Measurements from ENCODE around the gene FAM117A. TPM values are rescaled to one million over a fixed set of nuclear protein-coding genes. Genes with fewer than 3 reads are reported as not detected.
"Not testable (repeated sequence)": the region's sequence is repeated elsewhere in the genome, so short reads cannot be mapped to it uniquely, and the experiment has no call there.

Gene FAM117A
- total RNA-seq, 2 donors from 2014 or later, result 15.1 to 15.5 TPM

DNA sequence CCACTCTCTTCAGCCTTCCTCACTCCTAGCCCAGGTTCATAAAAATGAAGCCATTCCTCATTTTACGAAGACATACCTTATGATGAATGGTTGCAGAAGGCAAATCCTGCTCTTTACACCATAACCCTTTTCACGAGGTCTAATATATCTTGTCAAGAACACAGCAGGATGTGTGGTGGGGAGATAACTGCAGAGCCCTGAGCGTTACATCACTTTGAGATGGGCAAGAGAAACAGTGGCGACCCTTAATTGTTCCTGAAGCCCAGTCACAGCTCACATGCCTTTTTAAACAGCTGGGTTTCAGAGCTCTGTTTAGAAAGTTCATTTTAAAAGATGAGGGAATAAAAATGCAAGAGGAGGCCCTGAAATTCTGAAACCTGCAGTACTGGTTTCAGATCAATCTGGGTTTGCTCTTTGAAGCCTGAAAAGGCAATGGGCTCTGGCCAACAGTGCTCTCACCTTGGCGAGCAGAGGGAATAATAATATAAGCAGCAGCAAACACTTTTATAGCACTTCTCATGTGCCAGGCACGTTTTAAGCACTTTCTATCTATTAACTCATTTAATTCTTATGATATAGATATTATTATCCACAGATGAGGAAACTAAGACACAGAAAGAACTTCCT is 2.9 kb downstream of the FAM117A start:
- DNase-seq (ENCODE audit: low spot score), result no peak
- H3K4me1 ChIP-seq, result peaks cover 0 to 53% of the 10 kb centered on the region in 2 donors
- no peaks in the 10 kb centered on the region for H3K9me3 ChIP-seq
- H3K36me3 ChIP-seq, result no peaks in the 10 kb centered on the region
- no peaks in the 10 kb centered on the region for H3K27me3 ChIP-seq
- TF ChIP-seq, protein P1, sequence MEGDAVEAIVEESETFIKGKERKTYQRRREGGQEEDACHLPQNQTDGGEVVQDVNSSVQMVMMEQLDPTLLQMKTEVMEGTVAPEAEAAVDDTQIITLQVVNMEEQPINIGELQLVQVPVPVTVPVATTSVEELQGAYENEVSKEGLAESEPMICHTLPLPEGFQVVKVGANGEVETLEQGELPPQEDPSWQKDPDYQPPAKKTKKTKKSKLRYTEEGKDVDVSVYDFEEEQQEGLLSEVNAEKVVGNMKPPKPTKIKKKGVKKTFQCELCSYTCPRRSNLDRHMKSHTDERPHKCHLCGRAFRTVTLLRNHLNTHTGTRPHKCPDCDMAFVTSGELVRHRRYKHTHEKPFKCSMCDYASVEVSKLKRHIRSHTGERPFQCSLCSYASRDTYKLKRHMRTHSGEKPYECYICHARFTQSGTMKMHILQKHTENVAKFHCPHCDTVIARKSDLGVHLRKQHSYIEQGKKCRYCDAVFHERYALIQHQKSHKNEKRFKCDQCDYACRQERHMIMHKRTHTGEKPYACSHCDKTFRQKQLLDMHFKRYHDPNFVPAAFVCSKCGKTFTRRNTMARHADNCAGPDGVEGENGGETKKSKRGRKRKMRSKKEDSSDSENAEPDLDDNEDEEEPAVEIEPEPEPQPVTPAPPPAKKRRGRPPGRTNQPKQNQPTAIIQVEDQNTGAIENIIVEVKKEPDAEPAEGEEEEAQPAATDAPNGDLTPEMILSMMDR (IDR thresholded peaks at IDR 0.05), result no peak
- H3K4me3 ChIP-seq, result no peak overlapping the region
- H3K27ac ChIP-seq, result no peak overlapping the region

DNA sequence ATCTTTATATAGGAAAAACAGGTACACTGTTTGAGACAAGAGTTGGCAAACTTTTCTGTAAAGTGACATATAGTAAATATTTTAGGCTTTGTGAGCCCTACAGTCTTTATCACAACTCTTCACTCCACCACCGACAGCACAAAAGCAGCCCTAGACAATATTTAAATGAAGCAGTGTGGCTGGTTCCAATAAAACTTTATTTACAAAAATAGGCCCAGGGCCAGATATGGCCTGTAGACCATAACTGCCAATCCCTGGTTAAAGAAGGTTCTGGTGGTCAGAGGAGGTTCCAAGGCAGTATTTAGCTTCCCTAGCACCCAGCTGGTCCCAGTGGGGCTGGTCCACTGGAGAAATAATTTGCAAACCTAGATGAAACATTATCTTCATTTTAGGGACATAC is 3.6 kb downstream of the FAM117A start:
- Histone ChIP-seq H3K4me1 (peaks cover 0 to 60% of the 10 kb centered on the region in 2 donors), H3K27me3 (no peaks in the 10 kb centered on the region), H3K9me3 (no peaks in the 10 kb centered on the region), H3K36me3 (no peaks in the 10 kb centered on the region), H3K27ac (no peak overlapping the region), H3K4me3 (no peak overlapping the region)
- no peak for DNase-seq (ENCODE audit: low spot score)
- TF ChIP-seq, protein P1 (IDR thresholded peaks at IDR 0.05), result no peak

DNA sequence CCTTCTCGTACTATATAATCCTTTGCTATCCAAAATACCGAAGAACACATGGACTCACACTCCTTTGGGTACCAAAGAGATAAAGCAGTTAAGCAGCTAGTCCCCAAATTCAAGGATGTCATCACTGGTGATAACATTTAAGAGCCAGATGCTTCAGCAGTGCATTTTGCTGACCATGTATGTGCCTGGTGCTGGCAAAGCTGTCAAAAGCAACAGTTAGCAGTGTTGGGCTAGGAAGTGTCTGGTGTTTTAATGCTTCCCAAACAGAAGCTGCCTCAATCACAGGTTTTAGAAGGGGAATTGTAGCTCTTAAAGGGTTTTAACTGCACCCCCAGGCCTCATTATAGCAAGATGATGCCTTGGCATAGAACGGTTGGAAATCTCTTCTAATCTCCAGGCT is 4.7 kb downstream of the FAM117A start:
- H3K4me3 ChIP-seq, result no peak overlapping the region
- TF ChIP-seq, protein P1 (IDR thresholded peaks at IDR 0.05), result no peak
- peak overlapping the region in 1 of 2 donors; percentile 7 for H3K27ac ChIP-seq
- peaks cover 0 to 63% of the 10 kb centered on the region in 2 donors for H3K4me1 ChIP-seq
- no peak for DNase-seq (ENCODE audit: low spot score)
- no peaks in the 10 kb centered on the region for H3K36me3 ChIP-seq
- no peaks in the 10 kb centered on the region for H3K9me3 ChIP-seq
- no peaks in the 10 kb centered on the region for H3K27me3 ChIP-seq

DNA sequence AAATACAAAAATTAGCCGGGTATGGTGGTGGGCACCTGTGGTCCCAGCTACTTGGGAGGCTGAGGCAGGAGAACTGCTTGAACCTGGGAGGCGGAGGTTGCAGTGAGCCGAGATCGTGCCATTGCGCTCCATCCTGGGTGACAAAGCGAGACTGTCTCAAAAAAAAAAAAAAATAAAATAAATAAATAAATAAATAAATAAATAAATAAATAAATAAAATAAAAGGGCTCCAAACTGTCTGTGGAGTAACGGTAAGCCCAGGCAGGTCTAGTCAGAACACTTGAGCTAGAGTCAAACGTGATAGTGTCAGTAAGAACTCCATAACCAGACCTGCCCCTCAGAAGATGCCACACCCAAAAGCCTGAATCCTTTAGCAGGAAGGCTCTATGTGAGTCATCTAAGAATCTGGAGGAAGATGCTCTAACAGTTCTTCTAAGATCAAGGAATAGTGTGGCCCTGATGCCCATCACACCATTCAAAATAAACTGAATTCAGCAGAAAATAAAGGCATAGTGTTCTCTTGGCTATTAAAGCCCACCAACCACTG is 5.4 kb downstream of the FAM117A start:
- not testable (repeated sequence) for H3K4me3 ChIP-seq; H3K9me3 ChIP-seq; DNase-seq (ENCODE audit: low spot score); H3K27me3 ChIP-seq; H3K36me3 ChIP-seq
- Histone ChIP-seq H3K4me1 (peaks cover 0 to 70% of the 10 kb centered on the region in 2 donors), H3K27ac (peak overlapping the region in 1 of 2 donors; percentile 7)

DNA sequence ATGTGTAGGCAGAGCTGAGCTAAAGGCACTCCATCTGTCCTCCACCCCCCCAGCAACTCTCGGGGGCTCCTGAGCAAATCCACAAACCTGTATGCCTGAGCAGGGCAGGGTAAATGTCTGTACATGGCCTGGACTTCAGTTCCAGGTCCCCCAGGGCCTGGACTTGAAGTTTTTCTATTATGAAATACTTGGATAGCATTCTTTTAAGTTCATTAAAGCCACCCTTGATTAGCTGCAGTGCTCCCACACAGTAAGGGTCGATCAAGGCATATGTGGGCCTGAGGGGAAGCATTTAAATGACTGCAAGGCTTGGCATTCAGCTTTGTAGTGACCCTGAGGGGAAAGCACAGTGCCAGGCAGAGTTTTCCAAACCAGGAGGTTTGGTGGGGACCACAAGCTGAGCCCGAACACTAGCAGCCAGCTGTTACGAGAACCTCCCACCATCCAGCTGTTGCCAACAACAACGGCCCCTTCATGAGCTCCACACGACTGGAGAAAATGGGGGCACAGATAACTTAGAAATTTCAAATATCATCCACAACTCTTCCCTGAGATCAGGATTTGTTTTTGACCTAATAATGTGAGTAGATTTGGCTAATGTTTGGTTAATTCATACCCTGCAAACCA is 6.7 kb downstream of the FAM117A start:
- H3K4me1 ChIP-seq, result peaks cover 0 to 71% of the 10 kb centered on the region in 2 donors
- no peaks in the 10 kb centered on the region for H3K9me3 ChIP-seq
- H3K27me3 ChIP-seq, result no peaks in the 10 kb centered on the region
- peak overlapping the region in 1 of 2 donors; percentile 31 for H3K27ac ChIP-seq
- DNase-seq (ENCODE audit: low spot score), result no peak
- no peaks in the 10 kb centered on the region for H3K36me3 ChIP-seq
- H3K4me3 ChIP-seq, result no peak overlapping the region
- TF ChIP-seq, protein P1 (IDR thresholded peaks at IDR 0.05), result no peak

DNA sequence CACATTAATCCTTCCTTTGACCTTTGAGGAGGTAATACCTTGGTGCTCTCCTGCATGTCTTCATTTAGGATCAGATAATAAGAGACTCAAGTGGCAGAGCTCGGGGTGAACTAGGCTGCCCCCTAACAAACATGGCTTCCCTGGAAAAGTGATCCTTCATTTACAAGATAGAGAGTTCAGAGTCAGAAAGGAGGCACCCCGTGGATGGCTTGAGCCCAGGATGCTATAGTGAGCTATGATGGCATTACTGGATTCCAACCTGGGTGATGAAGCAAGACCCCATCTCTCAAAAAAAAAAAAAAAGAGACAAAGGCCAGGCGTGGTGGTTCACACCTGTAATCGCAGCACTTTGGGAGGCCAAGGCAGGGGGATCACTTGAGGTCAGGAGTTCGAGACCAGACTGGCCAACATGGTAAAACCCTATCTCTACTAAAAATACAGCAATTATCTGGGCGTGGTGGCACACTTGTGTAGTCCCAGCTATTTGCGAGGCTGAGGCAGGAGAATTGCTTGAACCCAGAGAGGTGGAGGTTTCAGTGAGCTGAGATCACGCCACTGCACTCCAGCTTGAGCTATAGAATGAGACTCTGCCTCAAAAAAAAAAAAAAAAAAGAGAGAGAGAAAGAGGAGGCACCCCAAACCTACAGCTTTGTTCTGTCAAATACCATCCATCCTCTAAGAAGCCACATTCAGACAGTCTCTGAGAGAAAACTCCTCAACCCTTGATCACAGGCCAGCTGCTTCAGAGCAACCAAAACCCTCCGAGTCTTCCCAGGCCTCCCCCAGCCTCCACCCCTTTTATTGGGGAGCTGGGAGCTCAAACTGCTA is 7.4 kb downstream of the FAM117A start:
- H3K36me3 ChIP-seq, result no peaks in the 10 kb centered on the region
- no peaks in the 10 kb centered on the region for H3K9me3 ChIP-seq
- no peak overlapping the region for H3K4me3 ChIP-seq
- TF ChIP-seq, protein P1 (IDR thresholded peaks at IDR 0.05), result no peak
- H3K4me1 ChIP-seq, result peaks cover 0 to 72% of the 10 kb centered on the region in 2 donors
- no peaks in the 10 kb centered on the region for H3K27me3 ChIP-seq
- peak overlapping the region in 1 of 2 donors; percentile 31 for H3K27ac ChIP-seq
- no peak for DNase-seq (ENCODE audit: low spot score)
